CD14-positive monocyte (primary cell): ENCODE measurements around the gene SSNA1. TPM values are rescaled to one million over a fixed set of nuclear protein-coding genes. Genes with fewer than 3 reads are reported as not detected.

Experiments used
- DNase-seq, 3 donors: peaks; one replicate each; pipeline ENCODE4 v3.0.0-alpha.2; 2011 to 2022
- H2AFZ ChIP-seq: 2 replicates; pipeline ENCODE4 v1.6.0; 2012; ENCODE audit warnings: mild to moderate bottlenecking, low read depth, low read length, inconsistent platforms; ENCODE audit not compliant: insufficient read depth, poor library complexity, severe bottlenecking
- H3K27ac ChIP-seq, 2 donors: 1 replicate in 1 of 2; 2 replicates in 1 of 2; pipeline ENCODE4 v1.5.1; 2012 to 2013; ENCODE audit warnings: low read length in 2 of 2, control low read depth in 1 of 2, inconsistent platforms in 1 of 2, low read depth in 1 of 2, mild to moderate bottlenecking in 1 of 2
- H3K27me3 ChIP-seq, 2 donors: one replicate each; pipeline versions ENCODE4 v1.6.0 to v1.6.1; 2011 to 2013; ENCODE audit warnings: low read length in 2 of 2; ENCODE audit not compliant: control insufficient read depth in 2 of 2, insufficient read depth in 2 of 2
- H3K36me3 ChIP-seq, 2 donors: replicated peaks in 1 of 2; 1 replicate in 1 of 2; 2 replicates in 1 of 2; pipeline versions ENCODE4 v1.5.1 to v1.6.1; 2012 to 2013; ENCODE audit warnings: low read length in 2 of 2, control low read depth in 1 of 2, inconsistent platforms in 1 of 2, mild to moderate bottlenecking in 1 of 2; ENCODE audit not compliant: insufficient read depth in 2 of 2, control insufficient read depth in 1 of 2
- H3K4me1 ChIP-seq, 2 donors: 1 replicate in 1 of 2; 2 replicates in 1 of 2; pipeline versions ENCODE4 v1.5.1 to v1.6.1; 2012 to 2013; ENCODE audit warnings: low read length in 2 of 2, control low read depth in 1 of 2, inconsistent platforms in 1 of 2, mild to moderate bottlenecking in 1 of 2, moderate library complexity in 1 of 2; ENCODE audit not compliant: insufficient read depth in 2 of 2, control insufficient read depth in 1 of 2
- H3K4me2 ChIP-seq: replicated peaks from 2 replicates; pipeline ENCODE3; 2012; ENCODE audit warnings: low read length, moderate library complexity, mild to moderate bottlenecking; ENCODE audit not compliant: poor library complexity, severe bottlenecking; ENCODE audit errors: extremely low read depth
- H3K4me3 ChIP-seq, 3 experiments: fragments of 200-600 bp in 1 of 3; sonication (generic) in 1 of 3; replicated peaks in 1 of 3; 1 replicate in 2 of 3; 2 replicates in 1 of 3; pipeline ENCODE4 v1.5.1; 2011 to 2013; ENCODE audit warnings: low read length in 3 of 3, mild to moderate bottlenecking in 3 of 3, control low read depth in 2 of 3, low read depth in 2 of 3, inconsistent platforms in 1 of 3, moderate library complexity in 1 of 3
- H3K79me2 ChIP-seq: 2 replicates; pipeline ENCODE4 v1.6.0; 2012; ENCODE audit warnings: mild to moderate bottlenecking, control low read depth, inconsistent platforms, low read length, moderate library complexity; ENCODE audit not compliant: insufficient read depth
- H3K9ac ChIP-seq: 2 replicates; pipeline ENCODE4 v1.6.0; 2017; ENCODE audit warnings: low read length, mild to moderate bottlenecking; ENCODE audit not compliant: insufficient read depth, poor library complexity, severe bottlenecking
- H3K9me3 ChIP-seq, 2 donors: replicated peaks in 1 of 2; 1 replicate in 1 of 2; 2 replicates in 1 of 2; pipeline versions ENCODE4 v1.5.1 to v1.6.1; 2012 to 2013; ENCODE audit warnings: low read length in 2 of 2, control low read depth in 1 of 2; ENCODE audit not compliant: control insufficient read depth in 1 of 2, insufficient read depth in 1 of 2
- H4K20me1 ChIP-seq: 2 replicates; pipeline ENCODE4 v1.6.0; 2012; ENCODE audit warnings: mild to moderate bottlenecking, low read length, control low read depth, moderate library complexity; ENCODE audit not compliant: insufficient read depth
- H3K27ac Mint-ChIP-seq, 7 donors: one replicate each; pipeline ENCODE4 v1.8.0; 2020; ENCODE audit warnings: mild to moderate bottlenecking in 7 of 7, mixed read lengths in 7 of 7, moderate library complexity in 6 of 7, inconsistent platforms in 2 of 7
- H3K27me3 Mint-ChIP-seq, 3 donors: one replicate each; pipeline ENCODE4 v1.8.0; 2021 to 2022; ENCODE audit warnings: low read depth in 3 of 3, mild to moderate bottlenecking in 3 of 3, mixed read lengths in 3 of 3, moderate library complexity in 3 of 3, inconsistent platforms in 1 of 3
- H3K36me3 Mint-ChIP-seq, 2 donors: one replicate each; pipeline ENCODE4 v1.8.0; 2020; ENCODE audit warnings: mixed read lengths in 2 of 2, inconsistent platforms in 1 of 2, mild to moderate bottlenecking in 1 of 2
- H3K4me1 Mint-ChIP-seq: one replicate; pipeline ENCODE4 v1.8.0; 2020; ENCODE audit warnings: mild to moderate bottlenecking, mixed read lengths
- H3K4me3 Mint-ChIP-seq, 2 donors: one replicate each; pipeline ENCODE4 v1.8.0; 2020; ENCODE audit warnings: mild to moderate bottlenecking in 2 of 2, mixed read lengths in 2 of 2, moderate library complexity in 1 of 2
- H3K9me3 Mint-ChIP-seq, 7 donors: one replicate each; pipeline ENCODE4 v1.8.0; 2020 to 2022; ENCODE audit warnings: mixed read lengths in 7 of 7, mild to moderate bottlenecking in 6 of 7, moderate library complexity in 6 of 7, inconsistent platforms in 2 of 7
- CTCF ChIP-seq: fragments of 200-600 bp; IDR thresholded peaks from one replicate; pipeline ENCODE4 v1.8.0; 2022; ENCODE audit warnings: antibody characterized with exemption, mild to moderate bottlenecking
- WGBS: methylation state at CpG from one replicate; pipeline ENCODE4 v1.1.5; 2013; ENCODE audit warnings: missing lambda C conversion rate; ENCODE audit not compliant: insufficient coverage; 5-methylcytosine and 5-hydroxymethylcytosine counted together
- intact Hi-C, 2 donors: fragments of 100-400 bp; cut with micrococcal nuclease; formaldehyde crosslinking; loops; one replicate each; pipeline versions ENCODE4 v1.15.0 to v1.15.1; 2023
- polyA plus RNA-seq, 3 donors: library from polyadenylated mRNA; depleted of rRNA in 1 of 3; unstranded in 2 of 3; stranded (reverse) in 1 of 3; fragments of 300-500 nt in 2 of 3; fragments of >200 nt in 1 of 3; fragmentation: Illumina TruSeq in 2 of 3; gene quantifications; 1 replicate in 2 of 3; 2 replicates in 1 of 3; pipeline ENCODE4 v1.2.3, GENCODE V29; 2012 to 2021

Gene SSNA1
- polyA plus RNA-seq, 3 donors: 87.0 to 118 (median 98.3) TPM

- H3K4me1 Mint-ChIP-seq: peaks cover 3% of the 10 kb centered on the region
- DNase-seq: no peak
- H3K27me3 ChIP-seq: peaks cover 6 to 29% of the 10 kb centered on the region in 2 donors
- no peaks in the 10 kb centered on the region for H4K20me1 ChIP-seq
- H3K27ac Mint-ChIP-seq: no peak overlapping the region
- no peak for TF ChIP-seq CTCF
- H3K27me3 Mint-ChIP-seq: peaks cover 26 to 50% (median 40%) of the 10 kb centered on the region in 3 donors
- no peak overlapping the region for H3K9ac ChIP-seq
- peaks cover 5 to 8% of the 10 kb centered on the region in 2 donors for H3K4me1 ChIP-seq
- H3K9me3 ChIP-seq: peaks cover 5 to 21% of the 10 kb centered on the region in 2 donors
- 89% methylated on average over 7 of the region's 7 CpGs for WGBS
- H2AFZ ChIP-seq: no peak overlapping the region
- H3K79me2 ChIP-seq: no peaks in the 10 kb centered on the region
- H3K36me3 Mint-ChIP-seq: no peaks in the 10 kb centered on the region
- H3K9me3 Mint-ChIP-seq: peaks cover 7 to 25% (median 16%) of the 10 kb centered on the region in 7 donors
- H3K4me3 ChIP-seq: no peak overlapping the region
- H3K4me2 ChIP-seq: no peak overlapping the region
- no peak overlapping the region for H3K4me3 Mint-ChIP-seq
- intact Hi-C loops: no loop called here
- H3K36me3 ChIP-seq: no peaks in the 10 kb centered on the region
- H3K27ac ChIP-seq: no peak overlapping the region
Measured at GRCh38 chr9:137152844-137153405, 35.6 kb upstream of the SSNA1 start.

- intact Hi-C loops: no loop called here
Measured at GRCh38 chr9:137156567-137157375, 31.7 kb upstream of the SSNA1 start.

More at GRCh38 chr9:137156567-137157375, 31.7 kb upstream of the SSNA1 start:
- H3K4me1 ChIP-seq: peaks cover 5 to 8% of the 10 kb centered on the region in 2 donors
- no peak overlapping the region for H3K27ac ChIP-seq
- H3K9me3 ChIP-seq: peaks cover 5 to 6% of the 10 kb centered on the region in 2 donors
- peak overlapping the region; percentile 39 for H3K4me2 ChIP-seq
- no peaks in the 10 kb centered on the region for H3K79me2 ChIP-seq
- no peak overlapping the region for H2AFZ ChIP-seq
- no peak overlapping the region for H3K9ac ChIP-seq
- no peak for TF ChIP-seq CTCF
- H3K4me3 Mint-ChIP-seq: peak overlapping the region; percentile 47 to 73
- H3K36me3 Mint-ChIP-seq: no peaks in the 10 kb centered on the region
- H3K9me3 Mint-ChIP-seq: peaks cover 0 to 13% (median 6%) of the 10 kb centered on the region in 7 donors
- 4% methylated on average over 52 of the region's 65 CpGs for WGBS
- H3K27me3 ChIP-seq: peaks cover 6 to 64% of the 10 kb centered on the region in 2 donors
- H3K27me3 Mint-ChIP-seq: peaks cover 58 to 74% (median 72%) of the 10 kb centered on the region in 3 donors
- no peaks in the 10 kb centered on the region for H4K20me1 ChIP-seq
- no peaks in the 10 kb centered on the region for H3K36me3 ChIP-seq
- H3K4me3 ChIP-seq: no peak overlapping the region
- peak in 2 of 3 donors; percentile 10 to 37 for DNase-seq
- H3K4me1 Mint-ChIP-seq: peaks cover 3% of the 10 kb centered on the region
- no peak overlapping the region for H3K27ac Mint-ChIP-seq
